ENCODE results near the gene TARBP1.

GRCh38 chr1:234437423-234438171 is 41.4 kb downstream of the TARBP1 start:
- TF ChIP-seq POLR2A (IDR thresholded peaks at IDR 0.05; ENCODE audit: low read depth, low read length) (no peak), TAF1 (IDR thresholded peaks at IDR 0.05; ENCODE audit: borderline replicate concordance, low read depth, low read length) (no peak), POLR2AphosphoS5 (IDR thresholded peaks at IDR 0.05; ENCODE audit: low read depth, low read length) (no peak)

All from GM12892 (cell line).